NCI-H146 treated with DMSO at 0.1 percent for 48 hours (cell line): Measurements from ENCODE around the gene TMC8.
"Not testable (repeated sequence)": the region's sequence is repeated elsewhere in the genome, so short reads cannot be mapped to it uniquely, and the experiment has no call there.

ENCODE experiments used
- DNase-seq: peaks from one replicate; lab custom pipeline; 2025; ENCODE audit not compliant: unreplicated experiment; lab: John Stamatoyannopoulos, UW

Gene TMC8, protein sequence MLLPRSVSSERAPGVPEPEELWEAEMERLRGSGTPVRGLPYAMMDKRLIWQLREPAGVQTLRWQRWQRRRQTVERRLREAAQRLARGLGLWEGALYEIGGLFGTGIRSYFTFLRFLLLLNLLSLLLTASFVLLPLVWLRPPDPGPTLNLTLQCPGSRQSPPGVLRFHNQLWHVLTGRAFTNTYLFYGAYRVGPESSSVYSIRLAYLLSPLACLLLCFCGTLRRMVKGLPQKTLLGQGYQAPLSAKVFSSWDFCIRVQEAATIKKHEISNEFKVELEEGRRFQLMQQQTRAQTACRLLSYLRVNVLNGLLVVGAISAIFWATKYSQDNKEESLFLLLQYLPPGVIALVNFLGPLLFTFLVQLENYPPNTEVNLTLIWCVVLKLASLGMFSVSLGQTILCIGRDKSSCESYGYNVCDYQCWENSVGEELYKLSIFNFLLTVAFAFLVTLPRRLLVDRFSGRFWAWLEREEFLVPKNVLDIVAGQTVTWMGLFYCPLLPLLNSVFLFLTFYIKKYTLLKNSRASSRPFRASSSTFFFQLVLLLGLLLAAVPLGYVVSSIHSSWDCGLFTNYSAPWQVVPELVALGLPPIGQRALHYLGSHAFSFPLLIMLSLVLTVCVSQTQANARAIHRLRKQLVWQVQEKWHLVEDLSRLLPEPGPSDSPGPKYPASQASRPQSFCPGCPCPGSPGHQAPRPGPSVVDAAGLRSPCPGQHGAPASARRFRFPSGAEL

GRCh38 chr17:78130437-78131101 is at the start of gene TMC8:
Gene TMC8, plus strand, starts transcription at chr17:78130771. Its CDS starts 818 bp downstream, at chr17:78131589.
- DNase-seq: no peak

GRCh38 chr17:78081551-78081950 is 49.0 kb upstream of the TMC8 start:
- no peak for DNase-seq

GRCh38 chr17:78082355-78082872 is 48.2 kb upstream of the TMC8 start:
- not testable (repeated sequence) for DNase-seq

GRCh38 chr17:78082988-78083387 is 47.6 kb upstream of the TMC8 start:
- DNase-seq: peak; percentile 81

- no peak for DNase-seq
Observed at GRCh38 chr17:78086740-78087139, 43.8 kb upstream of the TMC8 start.

GRCh38 chr17:78088529-78088928 is 42.0 kb upstream of the TMC8 start:
- no peak for DNase-seq

DNA sequence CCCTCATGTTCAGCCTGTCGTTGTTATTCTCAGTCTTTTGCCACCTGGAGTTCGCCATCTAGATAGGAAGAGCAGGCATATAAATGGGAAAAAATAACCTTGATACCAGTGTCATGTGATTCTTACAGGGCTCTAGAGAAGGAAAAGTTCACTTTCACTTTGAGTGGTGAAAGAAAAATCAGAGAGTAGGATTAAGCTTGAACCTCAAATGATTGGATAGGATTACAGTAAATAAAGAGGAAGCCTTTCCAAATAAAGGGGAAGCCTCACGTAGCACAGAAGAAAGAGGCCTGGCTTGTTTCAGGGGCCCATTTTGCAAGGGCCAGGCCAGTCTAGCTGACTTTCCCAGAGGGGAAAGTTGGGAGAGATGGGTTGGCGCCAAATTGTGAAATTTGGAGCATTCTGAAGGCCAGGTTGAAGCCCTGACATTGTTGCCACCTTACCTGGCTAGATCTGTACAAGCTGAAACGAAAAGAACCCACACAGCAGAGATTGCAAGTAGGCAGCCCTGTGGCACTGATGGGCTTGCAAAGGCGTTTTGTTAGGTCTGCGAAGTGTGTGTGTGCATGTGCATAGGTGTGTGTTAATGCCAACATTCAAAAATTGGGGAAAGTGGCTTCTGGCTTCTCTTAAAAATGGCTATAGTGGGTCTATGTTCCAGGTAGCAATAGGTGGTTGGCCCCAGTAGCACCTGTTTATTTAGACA is 40.8 kb upstream of the TMC8 start:
- DNase-seq: no peak

DNA sequence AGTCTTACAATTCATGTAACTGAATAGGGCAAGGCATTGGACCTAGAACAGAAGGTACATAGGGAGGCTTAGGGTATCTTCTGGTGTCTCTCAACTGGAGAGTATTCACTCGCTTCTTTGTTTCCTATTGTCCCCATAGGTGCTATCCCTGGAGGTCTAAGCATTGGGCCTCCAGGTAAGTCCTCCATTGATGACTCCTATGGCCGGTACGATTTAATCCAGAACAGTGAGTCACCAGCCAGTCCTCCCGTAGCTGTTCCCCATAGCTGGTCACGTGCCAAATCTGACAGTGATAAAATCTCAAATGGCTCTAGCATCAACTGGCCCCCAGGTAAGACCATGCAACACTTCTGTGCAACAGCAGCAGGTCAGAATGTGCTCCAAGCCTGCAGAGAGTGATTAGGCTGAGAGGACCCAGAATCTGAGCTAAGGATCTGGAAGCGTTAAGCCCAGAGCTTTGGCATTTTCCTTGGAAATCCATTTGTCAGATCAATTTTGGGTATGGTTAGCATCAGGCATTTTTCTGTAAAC is 37.7 kb upstream of the TMC8 start:
- no peak for DNase-seq

DNA sequence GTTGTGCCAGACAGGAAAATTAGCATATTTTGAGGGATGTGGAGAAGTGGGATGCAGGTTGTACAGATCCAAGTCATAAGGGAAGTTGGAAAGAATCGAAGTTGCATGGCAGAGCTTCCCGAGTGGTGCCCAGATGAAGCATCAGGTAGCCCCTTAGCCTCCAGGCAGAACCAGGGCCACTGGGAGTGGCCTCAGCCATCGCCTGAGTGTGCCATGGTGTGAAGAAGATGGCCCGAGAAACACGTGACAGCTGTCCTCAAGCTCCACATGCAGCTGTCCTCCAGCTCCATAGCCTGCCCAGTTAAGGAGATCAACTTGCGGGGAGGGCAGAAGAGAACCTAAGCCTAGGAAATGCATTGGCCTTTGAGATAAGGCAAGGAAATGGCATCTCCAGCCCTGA is 35.5 kb upstream of the TMC8 start:
- DNase-seq: no peak

DNA sequence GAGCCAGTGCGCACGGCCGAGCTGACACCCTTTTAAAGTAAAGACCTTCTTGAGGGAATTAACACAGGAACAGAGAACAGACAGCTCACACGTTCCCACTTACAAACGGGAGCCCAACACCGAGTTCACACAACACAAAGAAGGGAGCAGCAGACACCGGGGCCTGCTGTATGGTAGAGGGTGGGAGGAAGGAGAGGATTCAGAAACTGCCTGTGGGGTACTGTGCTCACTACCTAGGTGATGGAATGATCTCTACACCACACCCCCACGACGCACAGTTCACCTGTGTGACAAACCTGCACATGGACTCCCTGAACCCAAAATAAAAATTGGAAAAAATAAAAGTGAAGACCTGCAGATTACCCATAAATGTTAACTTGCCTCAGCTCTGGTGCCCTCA is 34.5 kb upstream of the TMC8 start:
- no peak for DNase-seq

DNA sequence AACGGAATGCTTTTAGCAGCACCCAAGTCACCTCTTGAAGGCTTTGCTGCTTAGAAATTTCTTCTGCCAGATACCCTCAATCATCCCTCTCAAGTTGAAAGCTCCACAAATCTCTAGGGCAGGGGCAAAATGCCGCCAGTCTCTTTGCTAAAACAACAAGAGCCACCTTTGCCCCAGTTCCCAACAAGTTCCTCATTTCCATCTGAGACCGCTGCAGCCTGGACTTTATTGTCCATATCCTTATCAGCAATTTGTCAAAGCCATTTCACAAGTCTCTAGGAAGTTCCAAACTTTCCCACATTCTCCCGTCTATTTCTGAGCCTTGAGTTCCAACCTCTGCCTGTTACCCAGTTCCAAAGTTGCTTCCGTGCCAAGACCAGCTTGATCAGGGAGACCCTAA is 29.5 kb upstream of the TMC8 start:
- DNase-seq: no peak

GRCh38 chr17:78101542-78101941 is 29.0 kb upstream of the TMC8 start:
- DNase-seq: no peak

DNA sequence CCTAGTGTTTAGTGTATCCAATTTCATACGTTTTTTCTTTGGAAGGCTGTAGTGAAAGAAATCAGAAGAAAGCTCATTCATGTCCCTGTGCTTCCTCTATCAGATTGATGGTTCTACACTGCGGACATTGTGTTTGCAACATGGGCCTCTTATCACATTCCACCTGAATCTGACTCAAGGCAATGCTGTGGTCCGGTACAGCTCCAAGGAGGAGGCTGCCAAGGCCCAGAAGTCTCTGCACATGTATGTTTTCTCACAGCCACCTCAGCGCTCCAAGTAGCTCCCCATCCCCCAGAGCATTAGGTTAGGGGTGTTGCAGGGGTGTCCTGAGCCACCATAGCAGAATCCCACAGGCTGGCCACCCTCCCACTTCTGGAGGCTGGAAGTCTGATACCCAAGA is 27.3 kb upstream of the TMC8 start:
- no peak for DNase-seq

DNA sequence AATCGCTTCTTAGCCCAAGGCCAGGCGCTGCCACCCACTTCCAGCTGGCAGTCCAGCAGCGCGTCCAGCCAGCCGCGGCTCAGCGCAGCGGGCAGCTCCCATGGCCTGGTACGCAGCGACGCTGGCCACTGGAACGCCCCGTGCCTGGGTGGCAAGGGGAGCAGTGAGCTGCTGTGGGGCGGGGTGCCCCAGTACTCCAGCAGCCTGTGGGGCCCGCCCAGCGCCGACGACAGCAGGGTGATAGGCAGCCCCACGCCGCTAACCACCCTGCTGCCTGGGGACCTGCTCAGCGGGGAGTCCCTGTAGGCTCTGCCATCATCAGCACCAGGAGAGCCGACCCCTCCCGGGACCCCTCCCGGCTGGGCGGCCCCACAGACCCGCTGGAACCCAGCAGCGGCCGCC is 26.0 kb upstream of the TMC8 start:
- DNase-seq: no peak

GRCh38 chr17:78105101-78105500 is 25.5 kb upstream of the TMC8 start:
- no peak for DNase-seq

GRCh38 chr17:78105551-78105950 is 25.0 kb upstream of the TMC8 start:
- DNase-seq: no peak

DNA sequence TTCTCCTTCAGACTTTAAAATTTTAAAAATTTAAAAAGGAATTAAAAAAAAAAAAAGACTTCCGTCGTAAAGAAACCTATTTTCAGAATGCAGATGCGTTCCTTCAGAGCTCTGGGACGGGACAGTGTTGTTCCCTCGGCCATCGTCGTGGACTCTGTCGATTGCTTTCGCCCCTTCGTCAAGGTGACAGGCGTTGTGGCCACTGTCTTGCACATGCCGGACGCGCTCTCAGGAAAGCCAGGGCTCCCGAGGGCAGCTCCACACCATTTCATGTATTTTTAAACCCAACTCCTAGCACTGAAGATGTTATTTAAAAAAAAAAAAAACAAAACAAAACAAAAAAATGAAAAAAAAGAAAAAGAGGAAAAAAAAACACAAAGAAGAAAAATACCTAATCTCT is 24.4 kb upstream of the TMC8 start:
- DNase-seq: no peak

GRCh38 chr17:78107457-78107856 is 23.1 kb upstream of the TMC8 start:
- DNase-seq: no peak

DNA sequence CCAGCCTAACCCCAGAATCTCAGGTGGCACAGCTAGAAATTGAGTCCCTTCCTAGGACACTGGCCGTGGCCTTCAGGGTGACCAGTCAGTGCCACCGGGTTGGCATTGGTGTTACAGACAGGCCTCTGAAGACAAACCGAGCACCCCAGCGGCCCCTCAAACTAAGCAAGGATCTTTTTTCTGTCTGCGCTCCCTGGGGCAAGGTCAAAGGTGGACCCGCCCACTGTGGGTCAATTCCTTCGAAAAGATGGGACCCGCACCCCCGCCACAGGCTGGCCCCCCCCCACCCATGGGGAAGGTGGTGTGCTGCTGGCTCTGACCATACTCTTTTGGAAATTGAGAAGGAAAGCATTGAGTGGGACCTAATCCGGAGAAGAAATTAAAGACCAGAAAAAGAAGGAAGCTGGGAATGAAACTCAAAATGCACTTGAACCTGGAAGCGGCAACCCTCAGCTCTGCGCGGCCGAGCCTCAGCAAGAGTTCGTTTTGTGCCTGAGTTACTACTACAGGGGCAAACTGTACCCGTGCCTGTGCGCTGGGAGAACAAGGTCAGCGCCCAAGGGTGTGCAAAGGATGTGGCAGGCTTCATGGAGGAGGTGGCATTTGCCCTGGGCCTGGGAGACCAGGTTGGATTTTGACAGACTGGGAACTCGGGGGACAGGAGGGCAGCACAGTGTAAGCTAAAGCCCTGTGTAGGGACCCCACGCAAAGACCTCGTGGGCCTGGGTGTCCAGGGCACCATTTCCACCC is 22.4 kb upstream of the TMC8 start:
- DNase-seq: no peak
